Spinal cord (tissue), 10 donors: ENCODE data around the gene NCSTN. TPM values are rescaled to one million over a fixed set of nuclear protein-coding genes. Genes with fewer than 3 reads are reported as not detected.

Source experiments
- DNase-seq, 6 donors: peaks; one replicate each; pipeline versions ENCODE4 v3.0.0 to v3.0.0-alpha.2; 2013 to 2015; ENCODE audit warnings: low spot score in 6 of 6, low read depth in 4 of 6
- H3K27ac ChIP-seq: one replicate; pipeline ENCODE4 v1.5.1; 2013; ENCODE audit warnings: low read depth, low read length, control low read depth
- H3K27me3 ChIP-seq: one replicate; pipeline ENCODE4 v1.6.1; 2013; ENCODE audit warnings: low read length; ENCODE audit not compliant: control insufficient read depth, insufficient read depth
- H3K36me3 ChIP-seq: one replicate; pipeline ENCODE4 v1.6.1; 2013; ENCODE audit warnings: low read length; ENCODE audit not compliant: control insufficient read depth, insufficient read depth
- H3K4me1 ChIP-seq: one replicate; pipeline ENCODE4 v1.6.1; 2013; ENCODE audit warnings: low read length; ENCODE audit not compliant: control insufficient read depth, insufficient read depth
- H3K4me3 ChIP-seq: one replicate; pipeline ENCODE4 v1.5.1; 2013; ENCODE audit warnings: low read depth, low read length, control low read depth
- H3K9me3 ChIP-seq: one replicate; pipeline ENCODE4 v1.6.1; 2013; ENCODE audit warnings: low read length; ENCODE audit not compliant: control insufficient read depth, insufficient read depth
- WGBS: methylation state at CpG from one replicate; pipeline ENCODE4 v1.1.5; 2013; ENCODE audit warnings: missing lambda C conversion rate; ENCODE audit not compliant: insufficient coverage; 5-methylcytosine and 5-hydroxymethylcytosine counted together
- polyA plus RNA-seq, 2 donors: library from polyadenylated mRNA; unstranded; fragments of 120-200 nt; gene quantifications; one replicate each; pipeline ENCODE4 v1.2.1, GENCODE V29; 2013; ENCODE audit not compliant: insufficient read length in 2 of 2
- total RNA-seq, 2 donors: library from RNA; depleted of rRNA in 1 of 2; stranded (reverse); fragments of 120-200 nt in 1 of 2; fragments of >200 nt in 1 of 2; gene quantifications; one replicate each; pipeline versions ENCODE4 v1.2.3 to v1.2.4, GENCODE V29; 2013 to 2014
- donor health status: healthy.

NCSTN gene
- total and polyA plus RNA-seq, 4 donors: 54.1 to 74.3 (median 63.8) TPM

- Histone ChIP-seq H3K27ac (no peak overlapping the region), H3K27me3 (no peaks in the 10 kb centered on the region), H3K4me3 (no peak overlapping the region), H3K4me1 (peaks cover 7% of the 10 kb centered on the region), H3K9me3 (no peaks in the 10 kb centered on the region), H3K36me3 (no peaks in the 10 kb centered on the region)
- 40% methylated on average over 3 of the region's 4 CpGs for WGBS
- no peak for DNase-seq
Observed at GRCh38 chr1:160367516-160367900, 24.3 kb downstream of the NCSTN start.

DNA sequence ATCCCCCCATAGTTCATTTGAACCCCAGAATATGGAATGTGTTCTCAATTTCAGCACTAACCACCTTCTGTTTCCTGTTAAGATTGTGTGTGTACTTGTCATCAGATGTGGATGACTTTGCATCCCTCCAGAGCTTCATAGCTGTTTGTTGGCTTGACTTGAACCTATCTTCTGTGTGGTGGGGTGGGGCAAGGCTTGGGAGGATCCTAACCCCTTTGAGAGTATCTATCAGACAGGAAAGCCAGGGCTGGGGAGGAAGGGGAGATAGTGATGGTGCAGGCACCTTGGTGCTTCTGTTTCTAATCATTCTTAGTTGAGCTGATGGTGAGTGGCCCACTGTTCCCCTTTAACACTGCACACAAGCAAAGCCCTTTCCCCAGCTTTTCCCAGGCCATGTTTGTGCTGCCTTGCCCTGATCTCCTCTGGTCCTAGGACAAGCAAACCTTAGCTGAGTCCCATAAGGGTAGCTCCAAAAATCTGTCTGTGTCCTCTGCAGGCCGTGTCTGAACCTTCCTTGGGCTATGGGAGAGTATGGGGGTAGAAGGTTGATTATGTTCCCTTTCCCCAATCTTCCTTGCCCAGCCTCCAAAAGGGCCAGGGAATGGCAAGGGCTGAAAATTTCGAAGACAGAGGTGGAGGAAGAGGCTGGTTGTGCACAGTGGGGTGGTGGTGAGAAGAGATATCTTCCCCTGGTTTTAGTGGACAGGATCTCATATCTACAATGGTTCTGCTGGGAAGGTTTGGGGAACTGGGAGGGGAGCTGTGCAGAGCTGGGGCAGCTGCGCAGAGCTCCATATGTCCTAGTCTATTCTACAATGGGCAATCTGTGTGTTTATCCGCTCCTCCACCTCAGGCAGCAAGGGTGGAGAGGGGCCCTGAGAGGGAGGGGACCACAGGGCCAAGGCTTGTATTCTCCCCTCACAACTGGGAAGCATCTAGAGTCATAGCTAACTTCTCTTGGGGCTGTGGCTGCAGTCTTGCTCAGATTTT is 25.0 kb downstream of the NCSTN start:
- DNase-seq: no peak
- Histone ChIP-seq H3K4me3 (no peak overlapping the region), H3K27ac (no peak overlapping the region), H3K9me3 (no peaks in the 10 kb centered on the region), H3K27me3 (no peaks in the 10 kb centered on the region), H3K4me1 (peaks cover under 1% of the 10 kb centered on the region), H3K36me3 (no peaks in the 10 kb centered on the region)
- WGBS: 89% methylated on average over 3 of the region's 4 CpGs

DNA sequence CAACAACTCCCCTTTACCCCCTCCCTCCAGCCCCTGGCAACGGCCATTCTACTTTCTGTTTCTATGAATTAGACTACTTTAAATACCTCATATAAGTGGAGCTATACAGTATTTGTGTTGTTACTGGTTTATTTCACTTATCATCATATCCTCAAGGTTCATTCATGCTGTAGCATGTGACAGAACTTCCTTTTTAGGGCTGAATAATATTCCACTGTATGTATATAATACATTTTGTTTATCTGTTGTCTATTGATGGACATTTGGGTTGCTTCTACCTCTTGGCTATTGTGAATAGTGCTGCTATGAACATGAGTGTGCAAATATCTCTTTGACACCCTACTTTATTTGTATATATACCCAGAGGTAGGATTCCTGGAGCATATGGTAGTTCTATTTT is 25.9 kb downstream of the NCSTN start:
- Histone ChIP-seq H3K36me3 (no peaks in the 10 kb centered on the region), H3K4me1 (no peaks in the 10 kb centered on the region), H3K9me3 (no peaks in the 10 kb centered on the region), H3K4me3 (no peak overlapping the region), H3K27me3 (no peaks in the 10 kb centered on the region), H3K27ac (no peak overlapping the region)
- WGBS: no CpG with 5 or more reads among the region's 1 CpG
- no peak for DNase-seq

GRCh38 chr1:160370561-160371345 is 27.6 kb downstream of the NCSTN start:
- Histone ChIP-seq H3K4me3 (no peak overlapping the region), H3K27ac (no peak overlapping the region), H3K36me3 (no peaks in the 10 kb centered on the region), H3K27me3 (no peaks in the 10 kb centered on the region), H3K9me3 (no peaks in the 10 kb centered on the region), H3K4me1 (peaks cover 13% of the 10 kb centered on the region)
- DNase-seq: peak in 1 of 6 donors; percentile 22
- 65% methylated on average over 39 of the region's 42 CpGs for WGBS

DNA sequence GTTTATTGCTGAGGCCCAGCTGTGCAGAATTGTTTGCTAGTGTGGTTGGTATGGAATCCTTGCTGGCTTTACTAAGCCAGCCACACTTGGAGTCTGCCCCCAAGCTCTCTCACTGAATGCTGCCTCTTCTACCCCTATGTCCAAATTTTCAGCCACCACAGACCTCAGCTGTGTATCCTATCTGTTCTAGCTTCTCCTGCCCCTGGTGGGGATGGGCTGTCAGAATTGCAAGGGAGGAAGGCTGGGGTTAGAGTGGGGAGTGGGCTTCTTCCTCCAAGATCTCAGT is 28.1 kb downstream of the NCSTN start:
- Histone ChIP-seq H3K4me1 (peaks cover 19% of the 10 kb centered on the region), H3K4me3 (no peak overlapping the region), H3K9me3 (no peaks in the 10 kb centered on the region), H3K27me3 (no peaks in the 10 kb centered on the region), H3K36me3 (no peaks in the 10 kb centered on the region), H3K27ac (no peak overlapping the region)
- DNase-seq: no peak

DNA sequence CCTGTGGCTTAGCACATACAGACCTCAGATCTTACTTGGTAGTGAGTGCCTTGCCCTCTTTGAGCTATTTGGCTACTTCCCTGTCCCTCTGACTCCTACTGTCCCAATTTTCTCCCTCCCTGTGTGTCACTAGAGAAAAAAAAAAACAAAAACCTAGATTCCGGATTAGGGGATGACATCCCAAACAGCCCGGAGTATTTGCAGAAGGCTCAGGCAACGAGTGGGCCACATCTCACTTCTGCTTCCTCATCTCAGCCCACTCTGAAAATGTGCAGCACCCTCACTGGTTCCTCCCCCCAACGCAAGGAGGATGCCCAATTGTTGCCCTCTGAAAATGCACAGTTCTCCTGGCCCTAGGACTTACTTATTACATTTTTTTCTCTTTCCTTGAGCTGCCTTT is 28.6 kb downstream of the NCSTN start:
- Histone ChIP-seq H3K4me3 (no peak overlapping the region), H3K27me3 (no peaks in the 10 kb centered on the region), H3K9me3 (no peaks in the 10 kb centered on the region), H3K4me1 (peaks cover 20% of the 10 kb centered on the region), H3K36me3 (no peaks in the 10 kb centered on the region), H3K27ac (no peak overlapping the region)
- 82% methylated on average over 4 of the region's 4 CpGs for WGBS
- no peak for DNase-seq

DNA sequence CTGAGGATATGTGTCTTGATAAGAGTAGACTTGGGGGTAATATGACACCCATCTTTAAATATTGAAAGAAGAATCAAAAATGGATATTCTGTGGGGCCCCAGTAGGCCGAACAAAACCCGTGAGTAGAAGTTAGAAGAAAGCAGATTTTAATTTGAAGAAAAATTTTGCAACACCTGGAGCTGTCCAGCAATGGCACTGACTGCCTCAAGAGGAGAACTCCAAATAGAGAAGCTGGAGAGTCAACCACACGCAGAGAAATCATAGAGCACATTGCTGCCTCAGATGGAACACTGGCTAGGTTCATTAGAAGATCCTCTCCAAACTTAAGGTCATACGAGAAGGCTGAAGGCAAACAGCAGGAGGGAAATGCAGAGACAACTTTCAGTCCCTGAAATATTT is 30.5 kb downstream of the NCSTN start:
- Histone ChIP-seq H3K4me3 (no peak overlapping the region), H3K9me3 (no peaks in the 10 kb centered on the region), H3K27ac (no peak overlapping the region), H3K27me3 (no peaks in the 10 kb centered on the region), H3K36me3 (no peaks in the 10 kb centered on the region), H3K4me1 (peaks cover 20% of the 10 kb centered on the region)
- WGBS: 94% methylated on average over 2 of the region's 4 CpGs
- no peak for DNase-seq

GRCh38 chr1:160374306-160375110 is 31.3 kb downstream of the NCSTN start:
- DNase-seq: peak in 2 of 6 donors; percentile 54 to 57
- Histone ChIP-seq H3K27ac (peak overlapping the region; percentile 83), H3K4me3 (no peak overlapping the region), H3K36me3 (no peaks in the 10 kb centered on the region), H3K27me3 (no peaks in the 10 kb centered on the region), H3K4me1 (peaks cover 20% of the 10 kb centered on the region), H3K9me3 (no peaks in the 10 kb centered on the region)
- WGBS: 44% methylated on average over 6 of the region's 6 CpGs

- Histone ChIP-seq H3K27me3 (no peaks in the 10 kb centered on the region), H3K27ac (peak overlapping the region; percentile 83), H3K9me3 (no peaks in the 10 kb centered on the region), H3K4me3 (no peak overlapping the region), H3K4me1 (peaks cover 20% of the 10 kb centered on the region), H3K36me3 (no peaks in the 10 kb centered on the region)
- WGBS: 6% methylated on average over 6 of the region's 9 CpGs
- DNase-seq: peak in 1 of 6 donors; percentile 48
Observed at GRCh38 chr1:160375788-160376524, 32.8 kb downstream of the NCSTN start.
